ENCODE measurements around the gene LBHD2. TPM values are rescaled to one million over a fixed set of nuclear protein-coding genes. Genes with fewer than 3 reads are reported as not detected.
"Not testable (repeated sequence)": the region's sequence is repeated elsewhere in the genome, so short reads cannot be mapped to it uniquely, and the experiment has no call there.

The LBHD2 gene
- total and polyA plus RNA-seq, 9 donors, result 0.09 TPM; not detected in 8

- no peak overlapping the region for H3K27ac ChIP-seq (ENCODE audit: low read length)
Measured at GRCh38 chr14:103112400-103113243, 28.6 kb downstream of the LBHD2 start.

DNA sequence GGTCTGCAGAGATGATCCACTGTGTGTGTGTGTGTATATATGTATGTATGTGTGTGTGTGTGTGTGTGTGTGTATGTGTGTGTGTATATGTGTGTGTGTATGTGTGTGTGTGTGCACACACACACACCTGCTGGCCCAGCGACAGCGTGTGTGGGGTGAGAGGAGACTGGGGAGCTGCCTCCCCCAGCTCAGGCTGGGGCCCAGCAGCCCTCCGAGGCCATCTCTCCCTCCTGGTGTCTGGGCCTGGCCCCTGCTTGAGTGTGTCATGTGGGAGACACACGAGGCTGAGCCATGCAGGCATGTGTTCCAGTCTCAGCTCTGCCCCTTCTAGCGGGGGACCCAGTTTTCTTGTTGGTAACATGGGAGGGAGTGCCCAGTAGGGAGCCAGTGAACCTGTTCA, 29.3 kb downstream of the LBHD2 start:
- no peaks in the 10 kb centered on the region for H3K9me3 ChIP-seq (replicated peaks; ENCODE audit: control insufficient read depth, low read depth, low read length)
- H3K36me3 ChIP-seq (ENCODE audit: control insufficient read depth, insufficient read depth, low read length), result no peaks in the 10 kb centered on the region
- DNase-seq, result no peak
- peaks cover 64% of the 10 kb centered on the region for H3K4me1 ChIP-seq (ENCODE audit: control insufficient read depth, insufficient read depth, low read length)
- no peaks in the 10 kb centered on the region for H3K27me3 ChIP-seq (ENCODE audit: control insufficient read depth, insufficient read depth, low read length)
- no peak overlapping the region for H3K27ac ChIP-seq (ENCODE audit: low read length)
- 64% methylated on average over 3 of the region's 5 CpGs for WGBS (ENCODE audit: insufficient coverage)
- H3K4me3 ChIP-seq (ENCODE audit: low read length), result no peak overlapping the region

More at GRCh38 chr14:103112400-103113243, 28.6 kb downstream of the LBHD2 start:
- no peaks in the 10 kb centered on the region for H3K36me3 ChIP-seq (ENCODE audit: control insufficient read depth, insufficient read depth, low read length)
- peaks cover 64% of the 10 kb centered on the region for H3K4me1 ChIP-seq (ENCODE audit: control insufficient read depth, insufficient read depth, low read length)
- DNase-seq, result no peak
- 48% methylated on average over 9 of the region's 11 CpGs for WGBS (ENCODE audit: insufficient coverage)
- no peak overlapping the region for H3K4me3 ChIP-seq (ENCODE audit: low read length)
- no peaks in the 10 kb centered on the region for H3K27me3 ChIP-seq (ENCODE audit: control insufficient read depth, insufficient read depth, low read length)
- H3K9me3 ChIP-seq (replicated peaks; ENCODE audit: control insufficient read depth, low read depth, low read length), result no peaks in the 10 kb centered on the region

- WGBS (ENCODE audit: insufficient coverage), result 74% methylated on average over 9 of the region's 13 CpGs
- Histone ChIP-seq H3K27me3 (ENCODE audit: control insufficient read depth, insufficient read depth, low read length) (no peaks in the 10 kb centered on the region), H3K4me1 (ENCODE audit: control insufficient read depth, insufficient read depth, low read length) (peaks cover 64% of the 10 kb centered on the region), H3K36me3 (ENCODE audit: control insufficient read depth, insufficient read depth, low read length) (no peaks in the 10 kb centered on the region), H3K27ac (ENCODE audit: low read length) (no peak overlapping the region), H3K4me3 (ENCODE audit: low read length) (no peak overlapping the region), H3K9me3 (replicated peaks; ENCODE audit: control insufficient read depth, low read depth, low read length) (no peaks in the 10 kb centered on the region)
- DNase-seq, result no peak
Measured at GRCh38 chr14:103113774-103114173, 29.8 kb downstream of the LBHD2 start.

- 51% methylated on average over 8 of the region's 12 CpGs for WGBS (ENCODE audit: insufficient coverage)
- H3K4me3 ChIP-seq (ENCODE audit: low read length); DNase-seq; H3K36me3 ChIP-seq (ENCODE audit: control insufficient read depth, insufficient read depth, low read length); H3K9me3 ChIP-seq (replicated peaks; ENCODE audit: control insufficient read depth, low read depth, low read length); H3K27me3 ChIP-seq (ENCODE audit: control insufficient read depth, insufficient read depth, low read length): not testable (repeated sequence)
- H3K4me1 ChIP-seq (ENCODE audit: control insufficient read depth, insufficient read depth, low read length), result peaks cover 65% of the 10 kb centered on the region
- H3K27ac ChIP-seq (ENCODE audit: low read length), result peak overlapping the region; percentile 79
Measured at GRCh38 chr14:103115086-103115679, 31.2 kb downstream of the LBHD2 start.

GRCh38 chr14:103115845-103116572, 32.0 kb downstream of the LBHD2 start:
- no peak overlapping the region for H3K4me3 ChIP-seq (ENCODE audit: low read length)
- DNase-seq, result no peak
- H3K36me3 ChIP-seq (ENCODE audit: control insufficient read depth, insufficient read depth, low read length), result no peaks in the 10 kb centered on the region
- WGBS (ENCODE audit: insufficient coverage), result 87% methylated on average over 8 of the region's 10 CpGs
- no peak overlapping the region for H3K27ac ChIP-seq (ENCODE audit: low read length)
- H3K9me3 ChIP-seq (replicated peaks; ENCODE audit: control insufficient read depth, low read depth, low read length), result no peaks in the 10 kb centered on the region
- no peaks in the 10 kb centered on the region for H3K27me3 ChIP-seq (ENCODE audit: control insufficient read depth, insufficient read depth, low read length)
- H3K4me1 ChIP-seq (ENCODE audit: control insufficient read depth, insufficient read depth, low read length), result peaks cover 65% of the 10 kb centered on the region

GRCh38 chr14:103116636-103117035, 32.6 kb downstream of the LBHD2 start:
- Histone ChIP-seq H3K27me3 (ENCODE audit: control insufficient read depth, insufficient read depth, low read length) (no peaks in the 10 kb centered on the region), H3K9me3 (replicated peaks; ENCODE audit: control insufficient read depth, low read depth, low read length) (no peaks in the 10 kb centered on the region), H3K4me1 (ENCODE audit: control insufficient read depth, insufficient read depth, low read length) (peaks cover 65% of the 10 kb centered on the region), H3K4me3 (ENCODE audit: low read length) (no peak overlapping the region), H3K27ac (ENCODE audit: low read length) (no peak overlapping the region), H3K36me3 (ENCODE audit: control insufficient read depth, insufficient read depth, low read length) (no peaks in the 10 kb centered on the region)
- no peak for DNase-seq
- WGBS (ENCODE audit: insufficient coverage), result 86% methylated on average over 15 of the region's 17 CpGs

GRCh38 chr14:103117499-103117898, 33.5 kb downstream of the LBHD2 start:
- no CpG with 5 or more reads among the region's 7 CpGs for WGBS (ENCODE audit: insufficient coverage)
- not testable (repeated sequence) for H3K4me3 ChIP-seq (ENCODE audit: low read length); H3K36me3 ChIP-seq (ENCODE audit: control insufficient read depth, insufficient read depth, low read length); H3K9me3 ChIP-seq (replicated peaks; ENCODE audit: control insufficient read depth, low read depth, low read length); H3K27me3 ChIP-seq (ENCODE audit: control insufficient read depth, insufficient read depth, low read length); DNase-seq
- Histone ChIP-seq H3K27ac (ENCODE audit: low read length) (peak overlapping the region; percentile 57), H3K4me1 (ENCODE audit: control insufficient read depth, insufficient read depth, low read length) (peaks cover 64% of the 10 kb centered on the region)

DNA sequence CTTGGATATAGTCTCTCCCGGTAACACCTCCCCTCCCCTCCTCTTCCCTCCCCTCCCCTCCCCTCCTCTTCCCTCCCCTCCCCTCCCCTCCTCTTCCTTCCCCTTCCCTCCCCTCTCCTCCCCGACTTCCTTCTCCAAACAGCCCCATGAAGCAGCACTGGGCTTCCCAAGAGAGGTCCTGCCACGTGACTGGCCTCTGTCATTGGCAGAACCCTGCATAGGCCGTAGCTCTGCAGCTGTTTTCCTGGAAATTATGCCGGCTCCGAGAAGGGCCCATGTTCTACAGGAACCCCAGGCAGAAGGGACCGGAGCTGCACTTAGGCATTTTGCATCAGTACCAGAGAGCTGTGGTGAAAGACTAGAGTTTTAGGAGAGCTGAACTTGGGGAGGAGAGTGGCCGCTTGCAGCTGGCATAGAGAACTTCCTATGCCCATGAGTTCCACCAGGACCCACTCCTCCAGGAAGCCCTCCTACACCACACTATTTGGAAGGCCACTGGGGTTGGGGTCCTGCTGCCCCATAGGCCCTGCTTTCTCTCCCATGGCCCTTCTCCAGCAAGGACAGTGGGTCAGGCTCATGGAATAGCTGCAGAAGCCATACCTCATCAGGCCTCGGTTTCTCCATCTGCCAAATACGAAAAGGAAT, 34.1 kb downstream of the LBHD2 start:
- Histone ChIP-seq H3K9me3 (replicated peaks; ENCODE audit: control insufficient read depth, low read depth, low read length) (no peaks in the 10 kb centered on the region), H3K36me3 (ENCODE audit: control insufficient read depth, insufficient read depth, low read length) (no peaks in the 10 kb centered on the region), H3K4me1 (ENCODE audit: control insufficient read depth, insufficient read depth, low read length) (peaks cover 63% of the 10 kb centered on the region), H3K4me3 (ENCODE audit: low read length) (no peak overlapping the region), H3K27ac (ENCODE audit: low read length) (peak overlapping the region; percentile 88), H3K27me3 (ENCODE audit: control insufficient read depth, insufficient read depth, low read length) (peaks cover 4% of the 10 kb centered on the region)
- WGBS (ENCODE audit: insufficient coverage), result 5% methylated on average over 2 of the region's 10 CpGs
- DNase-seq, result peak; percentile 97

- Histone ChIP-seq H3K4me1 (ENCODE audit: control insufficient read depth, insufficient read depth, low read length) (peaks cover 62% of the 10 kb centered on the region), H3K27ac (ENCODE audit: low read length) (peak overlapping the region; percentile 88), H3K27me3 (ENCODE audit: control insufficient read depth, insufficient read depth, low read length) (peaks cover 6% of the 10 kb centered on the region), H3K9me3 (replicated peaks; ENCODE audit: control insufficient read depth, low read depth, low read length) (no peaks in the 10 kb centered on the region), H3K36me3 (ENCODE audit: control insufficient read depth, insufficient read depth, low read length) (no peaks in the 10 kb centered on the region), H3K4me3 (ENCODE audit: low read length) (no peak overlapping the region)
- peak; percentile 69 for DNase-seq
- WGBS (ENCODE audit: insufficient coverage), result 60% methylated on average over 5 of the region's 9 CpGs
Measured at GRCh38 chr14:103118663-103119404, 34.8 kb downstream of the LBHD2 start.
